H9 (cell line): ENCODE data around the gene FUT8. TPM values are rescaled to one million over a fixed set of nuclear protein-coding genes. Genes with fewer than 3 reads are reported as not detected.
"Not testable (repeated sequence)": the region's sequence is repeated elsewhere in the genome, so short reads cannot be mapped to it uniquely, and the experiment has no call there.

Experiments used
- DNase-seq: peaks from one replicate; pipeline ENCODE4 v3.0.0-alpha.2; 2017
- H2AFZ ChIP-seq: one replicate; pipeline ENCODE4 v1.6.1; 2013; ENCODE audit warnings: mild to moderate bottlenecking, low read length, control low read depth, moderate library complexity
- H2AK5ac ChIP-seq: 2 replicates; pipeline ENCODE4 v1.6.1; 2013; ENCODE audit warnings: low read length, control low read depth, mixed read lengths; ENCODE audit not compliant: insufficient read length
- H2BK120ac ChIP-seq: one replicate; pipeline ENCODE4 v1.6.1; 2013; ENCODE audit warnings: low read depth, mild to moderate bottlenecking, low read length, control low read depth, inconsistent platforms; ENCODE audit not compliant: poor library complexity, severe bottlenecking
- H2BK12ac ChIP-seq: 2 replicates; pipeline ENCODE4 v1.6.1; 2013; ENCODE audit warnings: low read length, control low read depth, mixed read lengths, low read depth; ENCODE audit not compliant: insufficient read length
- H2BK15ac ChIP-seq: 2 replicates; pipeline ENCODE4 v1.6.1; 2013; ENCODE audit warnings: low read depth, low read length, control low read depth
- H2BK20ac ChIP-seq: one replicate; pipeline ENCODE4 v1.6.1; 2013; ENCODE audit warnings: low read depth, mild to moderate bottlenecking, low read length, control low read depth, inconsistent platforms; ENCODE audit not compliant: poor library complexity, severe bottlenecking
- H2BK5ac ChIP-seq: 2 replicates; pipeline ENCODE4 v1.6.1; 2013; ENCODE audit warnings: low read length, control low read depth, mixed read lengths; ENCODE audit not compliant: insufficient read length
- H3K14ac ChIP-seq: 2 replicates; pipeline ENCODE4 v1.6.1; 2013; ENCODE audit warnings: low read length, control low read depth; ENCODE audit not compliant: insufficient read depth
- H3K18ac ChIP-seq: 2 replicates; pipeline ENCODE4 v1.6.1; 2013; ENCODE audit warnings: low read depth, mild to moderate bottlenecking, mixed read lengths, low read length, control low read depth; ENCODE audit not compliant: insufficient read length
- H3K23ac ChIP-seq: 2 replicates; pipeline ENCODE4 v1.6.1; 2013; ENCODE audit warnings: low read length, control low read depth, mixed read lengths, low read depth; ENCODE audit not compliant: insufficient read length
- H3K23me2 ChIP-seq: 2 replicates; pipeline ENCODE4 v1.6.1; 2013; ENCODE audit warnings: low read depth, mild to moderate bottlenecking, mixed read lengths, low read length, control low read depth; ENCODE audit not compliant: insufficient read length, poor library complexity, severe bottlenecking
- H3K27ac ChIP-seq: 2 replicates; pipeline ENCODE4 v1.5.1; 2013; ENCODE audit warnings: low read length, control low read depth, mixed read lengths, low read depth; ENCODE audit not compliant: insufficient read length
- H3K27me3 ChIP-seq: 2 replicates; pipeline ENCODE4 v1.6.1; 2013; ENCODE audit warnings: low read length, control low read depth, inconsistent platforms; ENCODE audit not compliant: insufficient read depth
- H3K4ac ChIP-seq: 2 replicates; pipeline ENCODE4 v1.6.1; 2013; ENCODE audit warnings: low read depth, mild to moderate bottlenecking, control low read depth, inconsistent platforms, low read length, moderate library complexity
- H3K4me1 ChIP-seq: 2 replicates; pipeline ENCODE4 v1.6.1; 2013; ENCODE audit warnings: low read length, control low read depth, inconsistent platforms; ENCODE audit not compliant: insufficient read depth
- H3K4me2 ChIP-seq: 2 replicates; pipeline ENCODE4 v1.6.1; 2013; ENCODE audit warnings: low read length, control low read depth, mixed read lengths; ENCODE audit not compliant: insufficient read length, insufficient read depth
- H3K56ac ChIP-seq: 2 replicates; pipeline ENCODE4 v1.6.1; 2013; ENCODE audit warnings: low read depth, mild to moderate bottlenecking, mixed read lengths, low read length, control low read depth; ENCODE audit not compliant: insufficient read length
- H3K79me1 ChIP-seq: 2 replicates; pipeline ENCODE4 v1.6.1; 2013; ENCODE audit warnings: low read depth, mild to moderate bottlenecking, moderate library complexity, low read length, control low read depth, inconsistent platforms; ENCODE audit not compliant: insufficient read depth, poor library complexity, severe bottlenecking
- H3K79me2 ChIP-seq: 2 replicates; pipeline ENCODE4 v1.6.1; 2013; ENCODE audit warnings: low read length, control low read depth, inconsistent platforms; ENCODE audit not compliant: insufficient read depth
- H3K9ac ChIP-seq: 2 replicates; pipeline ENCODE4 v1.6.1; 2013; ENCODE audit warnings: low read length, control low read depth, mixed read lengths; ENCODE audit not compliant: insufficient read length; ENCODE audit errors: extremely low read depth
- H3K9me3 ChIP-seq: one replicate; pipeline ENCODE4 v1.6.1; 2013; ENCODE audit warnings: low read depth, low read length, inconsistent platforms; ENCODE audit not compliant: control insufficient read depth
- H3T11ph ChIP-seq: one replicate; pipeline ENCODE4 v1.6.1; 2013; ENCODE audit warnings: mild to moderate bottlenecking, low read length, control low read depth, inconsistent platforms
- H4K20me1 ChIP-seq: one replicate; pipeline ENCODE4 v1.6.1; 2013; ENCODE audit not compliant: control insufficient read depth, insufficient read length, insufficient read depth
- H4K5ac ChIP-seq: 2 replicates; pipeline ENCODE4 v1.6.1; 2013; ENCODE audit warnings: low read depth, mild to moderate bottlenecking, mixed read lengths, low read length, control low read depth; ENCODE audit not compliant: insufficient read length
- H4K8ac ChIP-seq: replicated peaks from 2 replicates; pipeline ENCODE4 v1.6.1; 2013; ENCODE audit warnings: low read length, control low read depth, mixed read lengths, low read depth; ENCODE audit not compliant: insufficient read length
- H4K91ac ChIP-seq: 2 replicates; pipeline ENCODE4 v1.6.1; 2013; ENCODE audit warnings: low read depth, mild to moderate bottlenecking, moderate library complexity, mixed read lengths, low read length, control low read depth; ENCODE audit not compliant: insufficient read length
- H3K27ac Mint-ChIP-seq, 3 experiments: 2 replicates in 2 of 3; 3 replicates in 1 of 3; pipeline ENCODE4 v1.8.0; 2020 to 2021; ENCODE audit warnings: mixed read lengths in 3 of 3, mild to moderate bottlenecking in 1 of 3, moderate library complexity in 1 of 3
- H3K27me3 Mint-ChIP-seq: 2 replicates; pipeline ENCODE4 v1.8.0; 2021; ENCODE audit warnings: low read depth, mild to moderate bottlenecking, moderate library complexity, mixed read lengths
- H3K36me3 Mint-ChIP-seq, 3 experiments: 2 replicates in 2 of 3; 3 replicates in 1 of 3; pipeline ENCODE4 v1.8.0; 2020 to 2021; ENCODE audit warnings: low read depth in 3 of 3, mixed read lengths in 3 of 3; ENCODE audit not compliant: insufficient read depth in 1 of 3
- H3K4me1 Mint-ChIP-seq, 2 experiments: 2 replicates each; pipeline ENCODE4 v1.8.0; 2020; ENCODE audit warnings: mixed read lengths in 2 of 2
- H3K4me3 Mint-ChIP-seq, 2 experiments: 2 replicates in 1 of 2; 3 replicates in 1 of 2; pipeline ENCODE4 v1.8.0; 2020 to 2021; ENCODE audit warnings: mild to moderate bottlenecking in 2 of 2, mixed read lengths in 2 of 2, moderate library complexity in 1 of 2
- H3K9me3 Mint-ChIP-seq, 2 experiments: 2 replicates in 1 of 2; 3 replicates in 1 of 2; pipeline ENCODE4 v1.8.0; 2020; ENCODE audit warnings: mild to moderate bottlenecking in 2 of 2, mixed read lengths in 2 of 2, moderate library complexity in 1 of 2
- CTCF ChIP-seq: fragments of 200-600 bp; sonication (generic); conservative IDR thresholded peaks from 3 replicates; pipeline ENCODE4 v1.8.0; 2021; ENCODE audit warnings: antibody characterized with exemption, mild to moderate bottlenecking
- WGBS: extraction: QIAGEN DNeasy Blood & Tissue Kit; methylation state at CpG from one replicate; pipeline ENCODE4 v1.1.7; 2013; ENCODE audit warnings: missing lambda C conversion rate, low lambda C conversion rate, mixed read lengths; ENCODE audit not compliant: insufficient read length; ENCODE audit errors: extremely low coverage; 5-methylcytosine and 5-hydroxymethylcytosine counted together
- total RNA-seq: library from RNA; stranded (reverse); gene quantifications from 2 replicates; pipeline ENCODE4 v1.2.1, GENCODE V29; 2021

Gene FUT8
- total RNA-seq, 1 experiment from 2014 or later: 44.3 TPM

GRCh38 chr14:65632487-65632886, 220.0 kb downstream of the FUT8 start:
- Histone ChIP-seq H4K91ac (no peak overlapping the region), H3K9ac (no peak overlapping the region), H3K79me1 (no peaks in the 10 kb centered on the region), H2BK120ac (no peak overlapping the region), H2BK15ac (no peak overlapping the region), H4K20me1 (no peaks in the 10 kb centered on the region), H4K5ac (no peak overlapping the region), H3T11ph (no peak overlapping the region), H3K9me3 (no peaks in the 10 kb centered on the region), H3K79me2 (no peaks in the 10 kb centered on the region; the same call in 1 of the 2 replicates), H3K56ac (no peak overlapping the region), H2AK5ac (no peak overlapping the region), H2AFZ (no peak overlapping the region), H4K8ac (no peak overlapping the region), H3K4me1 (no peaks in the 10 kb centered on the region), H3K27ac (no peak overlapping the region), H2BK12ac (no peak overlapping the region), H3K14ac (no peak overlapping the region), H3K23me2 (no peaks in the 10 kb centered on the region), H3K23ac (no peak overlapping the region), H2BK5ac (no peak overlapping the region), H3K4ac (no peak overlapping the region), H2BK20ac (no peak overlapping the region), H3K27me3 (no peaks in the 10 kb centered on the region), H3K4me2 (no peak overlapping the region), H3K18ac (no peak overlapping the region)
- no peaks in the 10 kb centered on the region for H3K27me3 Mint-ChIP-seq
- H3K4me1 Mint-ChIP-seq: no peaks in the 10 kb centered on the region
- H3K9me3 Mint-ChIP-seq: peaks cover 22 to 30% of the 10 kb centered on the region in 2 experiments; a peak in 4 of 5 replicates
- DNase-seq: no peak
- H3K4me3 Mint-ChIP-seq: no peak overlapping the region
- no peak for TF ChIP-seq CTCF
- WGBS: no CpG with 5 or more reads among the region's 1 CpG
- peaks cover 22 to 38% (median 27%) of the 10 kb centered on the region in 3 experiments for H3K36me3 Mint-ChIP-seq
- no peak overlapping the region for H3K27ac Mint-ChIP-seq

- H4K8ac ChIP-seq, H3K27ac Mint-ChIP-seq, H3K9me3 ChIP-seq, H3K23ac ChIP-seq, H3K14ac ChIP-seq, H3K4me1 ChIP-seq, H2BK12ac ChIP-seq, H3K27me3 Mint-ChIP-seq, H2AK5ac ChIP-seq, H3K18ac ChIP-seq, H3T11ph ChIP-seq, H3K4me3 Mint-ChIP-seq, H3K9ac ChIP-seq, H3K27ac ChIP-seq, H3K79me1 ChIP-seq, H2BK120ac ChIP-seq, H3K79me2 ChIP-seq, H3K4me1 Mint-ChIP-seq, H2BK5ac ChIP-seq, H2BK20ac ChIP-seq, DNase-seq, H4K5ac ChIP-seq, H4K20me1 ChIP-seq, H2AFZ ChIP-seq, H3K4me2 ChIP-seq, H3K27me3 ChIP-seq, H4K91ac ChIP-seq, H3K4ac ChIP-seq, H3K56ac ChIP-seq, H2BK15ac ChIP-seq, H3K23me2 ChIP-seq: not testable (repeated sequence)
- Mint-ChIP-seq H3K9me3 (peaks cover 25 to 30% of the 10 kb centered on the region in 2 experiments; a peak in 4 of 5 replicates), H3K36me3 (peaks cover 22 to 38% (median 27%) of the 10 kb centered on the region in 3 experiments)
- WGBS: no CpG with 5 or more reads among the region's 26 CpGs
Observed at GRCh38 chr14:65633666-65634065, 221.1 kb downstream of the FUT8 start.
